Measurements from ENCODE around the gene RAD51B.

Gene RAD51B

DNA sequence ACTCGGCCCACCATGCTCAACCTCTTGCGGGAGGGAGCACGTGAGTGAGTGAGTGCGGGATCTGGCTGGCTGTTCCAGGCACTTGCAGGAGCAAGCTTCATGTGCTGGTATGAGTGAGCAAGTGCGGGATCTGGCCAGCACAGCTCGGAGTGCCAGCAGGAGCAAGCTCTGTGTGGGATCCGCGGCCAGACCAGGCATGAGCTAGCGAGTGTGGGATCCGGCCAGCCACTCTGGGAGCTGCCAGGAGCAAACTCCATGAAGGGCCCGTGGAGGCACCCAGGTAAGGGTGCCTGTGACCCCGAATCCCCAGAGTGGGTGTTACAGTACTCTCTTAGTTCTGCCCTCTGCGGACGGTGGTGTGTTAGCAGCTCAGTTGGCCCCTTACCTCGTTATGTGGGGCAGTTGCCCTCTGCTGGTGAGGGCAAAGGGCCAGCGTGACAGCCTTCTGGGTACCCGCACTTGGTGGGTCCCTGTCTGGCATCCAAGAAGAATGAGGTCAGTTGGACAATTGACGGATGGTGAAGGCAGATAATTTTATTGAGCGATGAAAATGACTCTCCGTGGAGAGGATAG is 38.3 kb downstream of the RAD51B start:
- H3K4me1 Mint-ChIP-seq, result peaks cover 30% of the 10 kb centered on the region
- H3K4me3 Mint-ChIP-seq, result no peak overlapping the region
- no peaks in the 10 kb centered on the region for H3K36me3 Mint-ChIP-seq
- ATAC-seq (no peak), DNase-seq (ENCODE audit: low spot score in 2 of 2) (no peak)
- no peak overlapping the region for H3K27ac Mint-ChIP-seq
- H3K9me3 Mint-ChIP-seq, result no peaks in the 10 kb centered on the region

DNA sequence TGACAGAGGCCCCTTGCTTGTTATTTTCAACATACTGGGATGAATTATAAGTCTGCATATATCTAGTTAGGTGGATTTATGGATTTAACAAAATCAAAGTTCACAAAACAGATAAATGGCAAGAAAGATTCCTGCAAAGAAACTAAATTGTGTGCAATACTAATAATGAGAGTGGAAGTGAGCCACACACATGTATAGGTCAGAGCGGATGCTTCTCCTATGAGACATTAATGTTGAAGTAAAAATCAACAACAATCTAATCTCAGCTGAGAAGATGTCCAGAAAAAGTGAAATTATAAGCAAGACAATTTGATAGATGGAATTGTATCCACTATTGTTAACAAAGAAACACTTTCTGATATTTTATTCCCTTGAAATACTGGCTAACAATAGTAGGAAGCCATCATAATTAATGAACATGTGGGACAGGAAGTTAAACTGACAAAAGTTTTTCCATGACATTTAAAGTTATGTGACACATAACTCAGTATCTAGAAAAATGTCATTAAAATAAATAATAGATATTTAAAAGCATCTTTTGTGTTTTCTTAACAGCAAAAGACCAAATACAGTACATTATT is 39.7 kb downstream of the RAD51B start:
- Mint-ChIP-seq H3K4me1 (peaks cover 36% of the 10 kb centered on the region), H3K9me3 (no peaks in the 10 kb centered on the region), H3K4me3 (no peak overlapping the region), H3K27ac (no peak overlapping the region), H3K36me3 (no peaks in the 10 kb centered on the region)
- DNase-seq (ENCODE audit: low spot score in 2 of 2) (no peak), ATAC-seq (no peak)

DNA sequence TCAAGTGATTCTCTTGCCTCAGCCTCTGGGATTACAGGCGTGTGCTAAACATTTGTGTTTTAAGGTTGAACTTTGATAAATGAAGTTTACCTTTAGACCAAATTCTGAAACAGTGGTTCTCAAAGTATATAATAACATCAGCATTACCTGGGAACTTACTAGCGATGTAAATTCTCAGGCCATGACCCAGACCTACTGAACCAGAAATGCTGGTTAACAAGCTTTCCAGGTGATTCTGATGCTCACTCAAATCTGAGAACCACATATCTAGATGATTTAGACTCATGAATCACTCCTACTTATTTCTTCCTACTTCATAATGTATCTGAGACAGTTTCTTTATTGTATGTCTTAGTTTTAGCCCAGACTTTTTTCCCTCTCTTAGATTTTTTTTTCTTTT is 43.6 kb downstream of the RAD51B start:
- Mint-ChIP-seq H3K4me1 (peaks cover 16% of the 10 kb centered on the region), H3K4me3 (no peak overlapping the region), H3K27ac (no peak overlapping the region), H3K9me3 (no peaks in the 10 kb centered on the region), H3K36me3 (peaks cover 14% of the 10 kb centered on the region)
- DNase-seq (ENCODE audit: low spot score in 2 of 2), result no peak
- ATAC-seq, result no peak

DNA sequence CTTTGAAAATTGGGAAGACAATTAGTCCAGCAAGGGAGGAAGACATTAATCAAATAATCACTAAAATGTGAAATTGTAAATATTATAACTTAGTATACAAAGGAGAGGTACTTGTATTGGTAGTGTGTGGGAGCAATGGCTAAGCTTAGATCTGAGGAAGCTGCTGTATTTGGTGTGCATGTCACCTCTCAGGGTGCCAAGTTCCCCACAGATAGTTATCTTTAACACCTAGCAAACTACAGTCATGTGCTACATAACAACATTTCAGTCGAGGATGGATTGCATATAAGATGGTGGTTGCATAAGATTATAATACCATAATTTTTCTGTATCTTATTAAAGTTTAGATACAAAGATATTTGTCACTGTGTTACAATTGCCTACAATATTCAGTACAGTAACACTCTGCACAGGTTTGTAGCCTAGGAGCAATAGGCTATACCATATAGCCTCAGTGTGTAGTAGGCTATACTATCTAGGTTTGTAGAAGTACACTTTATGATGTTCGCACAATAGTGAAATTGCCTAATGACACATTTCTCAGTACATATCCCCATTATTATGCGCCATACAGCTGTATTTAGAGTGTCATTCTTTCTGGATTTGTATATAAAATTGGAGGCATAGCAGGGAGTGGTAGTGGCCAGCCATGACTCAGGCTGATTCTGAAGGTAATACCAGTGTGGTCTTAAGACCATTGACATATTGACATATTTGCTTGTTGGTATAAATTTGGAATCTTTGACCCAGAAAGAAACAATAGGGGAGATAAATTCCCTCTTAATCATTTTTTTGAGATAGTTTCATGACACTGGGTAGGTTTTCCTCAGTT is 55.8 kb downstream of the RAD51B start:
- Mint-ChIP-seq H3K4me1 (no peaks in the 10 kb centered on the region), H3K4me3 (no peak overlapping the region), H3K27ac (no peak overlapping the region), H3K9me3 (no peaks in the 10 kb centered on the region), H3K36me3 (no peaks in the 10 kb centered on the region)
- ATAC-seq, result peak; percentile 54
- no peak for DNase-seq (ENCODE audit: low spot score in 2 of 2)

DNA sequence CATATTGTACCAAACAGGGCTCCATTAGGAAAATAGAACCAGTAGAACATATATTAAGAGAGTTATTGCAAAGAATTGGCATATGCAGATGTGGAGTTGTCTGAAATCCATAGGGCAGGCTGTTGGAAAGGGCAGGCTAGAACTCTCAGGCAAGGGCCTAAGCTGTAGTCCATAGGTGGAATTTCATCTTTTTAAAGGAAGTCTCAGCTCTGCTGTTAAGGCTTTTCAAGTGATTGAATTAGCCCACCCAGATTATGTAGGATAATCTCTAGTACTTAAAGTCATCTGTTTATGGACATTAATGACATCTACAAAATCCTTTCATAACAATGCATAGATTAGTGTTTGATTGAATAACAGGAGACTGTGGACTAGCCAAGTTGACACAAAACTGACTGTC is 59.4 kb downstream of the RAD51B start:
- no peak for DNase-seq (ENCODE audit: low spot score in 2 of 2)
- Mint-ChIP-seq H3K4me3 (no peak overlapping the region), H3K27ac (no peak overlapping the region)

DNA sequence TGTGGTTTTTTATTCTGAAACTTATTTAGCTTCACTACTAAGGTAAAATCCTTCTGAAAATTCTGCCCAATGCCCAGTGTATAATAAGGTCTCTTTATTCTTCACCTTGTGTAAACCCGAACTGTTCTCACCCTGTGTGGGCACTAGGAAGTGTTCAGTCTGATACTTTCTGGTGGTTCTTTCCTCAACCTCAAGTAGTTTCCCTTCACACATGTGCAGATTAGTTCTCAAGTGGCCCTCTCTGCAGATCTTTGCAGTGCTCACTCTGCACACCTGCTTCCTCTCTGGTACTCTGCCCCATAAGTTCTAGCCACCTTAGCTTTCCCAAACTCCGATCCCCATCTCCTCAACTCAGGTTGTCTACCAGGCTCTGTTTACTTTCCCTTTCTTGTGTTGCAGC is 61.6 kb downstream of the RAD51B start:
- peak; percentile 93 for ATAC-seq
- Mint-ChIP-seq H3K27ac (no peak overlapping the region), H3K4me3 (no peak overlapping the region)

More for the DNA sequence above, 59.4 kb downstream of the RAD51B start:
- no peaks in the 10 kb centered on the region for H3K36me3 Mint-ChIP-seq
- no peaks in the 10 kb centered on the region for H3K9me3 Mint-ChIP-seq
- H3K4me1 Mint-ChIP-seq, result peaks cover 26% of the 10 kb centered on the region
- no peak for ATAC-seq

DNA sequence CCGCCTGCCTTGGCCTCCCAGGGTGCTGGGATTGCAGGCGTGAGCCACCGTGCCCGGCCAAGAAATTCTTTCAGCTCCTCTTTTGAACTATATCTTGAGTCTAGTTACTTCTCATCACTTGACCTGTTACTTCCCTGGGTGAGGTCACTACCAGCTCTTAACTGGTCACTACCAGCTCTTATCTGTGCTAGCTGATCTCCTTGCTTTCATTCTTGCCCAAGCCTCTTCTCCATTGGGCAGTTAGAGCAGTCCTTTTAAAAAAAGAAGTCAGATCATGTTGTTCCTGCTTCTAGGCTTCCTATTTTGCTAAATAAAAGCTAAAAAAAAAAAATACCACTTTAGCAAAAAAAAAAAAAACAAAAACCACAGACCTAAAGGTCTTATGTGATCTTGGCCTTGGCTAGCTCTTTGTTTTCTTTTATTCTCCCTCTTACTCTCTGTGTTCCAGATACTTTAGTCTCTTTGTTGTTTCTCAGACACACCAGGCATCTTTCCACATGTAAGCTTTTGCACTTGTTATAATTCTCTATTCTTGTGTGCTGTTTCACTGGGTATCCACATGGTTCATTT is 63.5 kb downstream of the RAD51B start:
- ATAC-seq, result no peak
- no peak overlapping the region for H3K27ac Mint-ChIP-seq
- H3K4me1 Mint-ChIP-seq, result peaks cover 33% of the 10 kb centered on the region
- no peak overlapping the region for H3K4me3 Mint-ChIP-seq
- no peaks in the 10 kb centered on the region for H3K9me3 Mint-ChIP-seq
- DNase-seq (ENCODE audit: low spot score in 2 of 2), result no peak
- no peaks in the 10 kb centered on the region for H3K36me3 Mint-ChIP-seq

More for the DNA sequence above, 61.6 kb downstream of the RAD51B start:
- no peaks in the 10 kb centered on the region for H3K9me3 Mint-ChIP-seq
- peak in 1 of 2 donors; percentile 55 for DNase-seq (ENCODE audit: low spot score in 2 of 2)
- peaks cover 33% of the 10 kb centered on the region for H3K4me1 Mint-ChIP-seq
- H3K36me3 Mint-ChIP-seq, result no peaks in the 10 kb centered on the region

DNA sequence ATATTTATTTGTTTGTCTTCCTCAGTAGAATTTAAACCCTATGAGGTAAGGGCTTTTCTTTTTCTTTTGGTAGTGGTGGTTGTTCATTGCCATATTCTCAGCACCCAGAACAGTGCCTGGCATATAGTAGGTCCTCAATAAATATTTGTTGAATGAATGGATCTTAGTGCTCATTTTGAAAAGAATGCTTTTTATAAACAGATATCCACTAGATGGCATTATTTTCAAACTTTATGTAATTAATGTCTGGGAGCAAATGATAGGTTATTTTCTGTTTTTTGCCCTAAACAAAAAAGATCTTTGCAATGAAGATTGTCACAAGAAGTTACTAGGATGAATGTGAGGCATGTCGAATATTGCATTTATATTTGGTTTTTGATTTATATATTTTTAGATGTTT is 64.1 kb downstream of the RAD51B start:
- H3K9me3 Mint-ChIP-seq, result no peaks in the 10 kb centered on the region
- DNase-seq (ENCODE audit: low spot score in 2 of 2) (no peak), ATAC-seq (no peak)
- peaks cover 33% of the 10 kb centered on the region for H3K4me1 Mint-ChIP-seq
- no peak overlapping the region for H3K27ac Mint-ChIP-seq
- no peaks in the 10 kb centered on the region for H3K36me3 Mint-ChIP-seq
- no peak overlapping the region for H3K4me3 Mint-ChIP-seq

DNA sequence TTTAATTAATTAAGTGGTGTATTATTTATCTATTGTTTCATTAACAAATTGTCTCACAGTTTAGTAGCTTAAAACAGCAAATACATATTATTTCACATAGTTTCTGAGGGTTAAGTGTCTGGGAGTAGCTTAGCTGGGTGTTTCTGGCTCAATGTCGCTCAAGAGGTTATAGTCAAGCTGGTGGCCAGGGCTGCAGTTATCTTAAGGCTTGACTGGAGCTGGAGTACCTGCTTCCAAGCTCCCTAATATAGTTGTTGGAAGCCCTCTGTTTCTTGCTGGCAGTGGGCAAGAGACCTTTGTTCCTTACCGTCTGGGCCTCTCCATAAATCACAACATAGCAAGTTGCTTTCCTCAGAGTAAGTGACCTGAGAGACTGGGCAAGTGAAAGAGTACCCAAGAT is 66.6 kb downstream of the RAD51B start:
- Mint-ChIP-seq H3K9me3 (no peaks in the 10 kb centered on the region), H3K4me3 (no peak overlapping the region), H3K36me3 (no peaks in the 10 kb centered on the region), H3K4me1 (peaks cover 26% of the 10 kb centered on the region), H3K27ac (no peak overlapping the region)
- no peak for ATAC-seq
- DNase-seq (ENCODE audit: low spot score in 2 of 2), result no peak

DNA sequence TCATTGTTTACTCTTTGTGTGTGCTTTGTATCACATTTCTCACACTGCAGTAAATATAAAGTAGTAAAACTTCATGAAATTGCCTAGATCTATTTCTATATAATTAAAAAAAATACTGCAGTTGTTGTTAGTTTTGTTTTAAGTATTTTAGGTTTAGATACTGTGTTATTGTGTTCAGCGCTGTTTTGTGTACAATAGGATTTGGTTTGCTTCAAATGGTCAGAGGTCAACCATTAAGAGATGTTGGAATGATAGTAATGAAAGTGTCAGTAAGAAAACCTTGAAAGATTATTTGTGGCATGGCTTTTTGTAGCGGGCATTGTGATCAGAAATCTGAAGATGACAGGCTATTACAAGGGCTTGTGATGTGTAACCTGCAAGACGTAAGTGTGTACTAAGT is 67.9 kb downstream of the RAD51B start:
- no peak overlapping the region for H3K4me3 Mint-ChIP-seq

DNA sequence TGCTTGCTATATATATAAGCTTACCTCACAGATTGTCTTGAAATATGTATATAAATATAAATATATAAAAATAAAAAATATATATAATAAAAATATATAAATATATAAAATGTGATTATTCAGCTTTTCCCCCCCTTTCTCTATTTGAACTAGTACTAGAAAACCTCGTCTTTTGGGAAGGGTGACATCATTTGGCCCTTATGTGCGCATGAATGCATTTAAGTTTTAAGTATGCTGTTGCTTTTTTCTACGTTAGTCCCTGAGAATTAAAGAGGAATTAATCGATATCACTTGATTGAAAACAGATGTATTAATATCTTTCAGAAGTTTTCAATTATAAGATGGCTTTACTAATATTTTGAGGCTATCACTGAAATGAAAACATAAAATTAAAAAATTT is 69.9 kb downstream of the RAD51B start:
- no peak overlapping the region for H3K4me3 Mint-ChIP-seq
- ATAC-seq (no peak), DNase-seq (ENCODE audit: low spot score in 2 of 2) (no peak)
- no peak overlapping the region for H3K27ac Mint-ChIP-seq
- no peaks in the 10 kb centered on the region for H3K9me3 Mint-ChIP-seq
- H3K36me3 Mint-ChIP-seq, result no peaks in the 10 kb centered on the region
- peaks cover 4% of the 10 kb centered on the region for H3K4me1 Mint-ChIP-seq

More for the DNA sequence above, 67.9 kb downstream of the RAD51B start:
- DNase-seq (ENCODE audit: low spot score in 2 of 2) (no peak), ATAC-seq (no peak)
- no peak overlapping the region for H3K27ac Mint-ChIP-seq
- no peaks in the 10 kb centered on the region for H3K36me3 Mint-ChIP-seq
- no peaks in the 10 kb centered on the region for H3K9me3 Mint-ChIP-seq
- peaks cover 15% of the 10 kb centered on the region for H3K4me1 Mint-ChIP-seq

DNA sequence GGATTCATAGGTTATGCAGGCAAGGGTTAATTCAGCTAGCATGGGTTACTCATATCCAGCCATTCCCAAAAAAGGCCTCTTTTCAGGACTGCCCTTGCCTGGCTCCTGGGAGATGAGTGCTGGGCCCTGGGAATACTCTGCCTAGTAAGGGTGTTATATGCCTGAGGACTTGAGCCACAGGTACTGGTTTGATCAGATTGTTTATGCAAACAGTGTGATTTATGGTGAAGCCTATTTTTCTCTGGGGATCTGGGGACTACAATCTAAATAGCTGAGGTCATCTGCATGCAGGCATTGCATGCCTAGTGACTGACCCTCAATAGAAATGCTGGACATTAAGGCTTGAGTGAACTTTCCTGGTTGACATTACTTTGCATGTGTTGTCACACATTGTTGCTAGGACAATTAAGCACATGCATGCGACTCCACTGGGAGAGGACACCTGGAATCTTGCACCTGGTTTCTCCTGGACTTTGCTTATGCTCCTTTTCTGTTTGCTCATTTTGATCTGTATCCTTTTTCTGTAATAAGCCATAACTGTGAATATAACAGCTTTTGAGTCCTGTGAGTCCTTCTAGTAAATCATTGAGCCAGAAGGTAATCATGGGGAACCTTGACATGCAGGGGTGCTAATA is 73.0 kb downstream of the RAD51B start:
- Mint-ChIP-seq H3K27ac (no peak overlapping the region), H3K4me3 (no peak overlapping the region), H3K4me1 (no peaks in the 10 kb centered on the region), H3K36me3 (no peaks in the 10 kb centered on the region), H3K9me3 (no peaks in the 10 kb centered on the region)
- ATAC-seq (no peak), DNase-seq (ENCODE audit: low spot score in 2 of 2) (no peak)

DNA sequence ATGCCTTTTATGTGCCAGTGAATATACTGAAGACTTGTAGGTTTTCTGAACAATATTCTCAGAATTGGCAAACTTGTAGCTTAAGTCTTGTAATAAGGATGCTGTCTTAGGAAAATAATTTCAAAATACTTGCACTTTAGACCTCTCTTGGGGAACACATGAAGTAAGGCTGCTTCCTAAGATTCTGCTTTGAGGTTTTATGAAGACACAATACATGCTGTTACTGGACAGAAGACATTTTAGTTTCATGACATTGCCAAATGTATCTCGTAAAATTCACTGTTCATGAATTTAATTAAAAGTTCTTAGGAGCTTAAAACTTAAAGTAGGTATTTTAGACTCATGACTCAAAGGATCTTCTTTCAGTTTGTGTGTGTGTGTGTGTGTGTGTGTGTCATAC is 80.7 kb downstream of the RAD51B start:
- Mint-ChIP-seq H3K9me3 (no peaks in the 10 kb centered on the region), H3K36me3 (no peaks in the 10 kb centered on the region), H3K27ac (no peak overlapping the region), H3K4me1 (no peaks in the 10 kb centered on the region), H3K4me3 (no peak overlapping the region)
- no peak for DNase-seq (ENCODE audit: low spot score in 2 of 2)
- no peak for ATAC-seq

DNA sequence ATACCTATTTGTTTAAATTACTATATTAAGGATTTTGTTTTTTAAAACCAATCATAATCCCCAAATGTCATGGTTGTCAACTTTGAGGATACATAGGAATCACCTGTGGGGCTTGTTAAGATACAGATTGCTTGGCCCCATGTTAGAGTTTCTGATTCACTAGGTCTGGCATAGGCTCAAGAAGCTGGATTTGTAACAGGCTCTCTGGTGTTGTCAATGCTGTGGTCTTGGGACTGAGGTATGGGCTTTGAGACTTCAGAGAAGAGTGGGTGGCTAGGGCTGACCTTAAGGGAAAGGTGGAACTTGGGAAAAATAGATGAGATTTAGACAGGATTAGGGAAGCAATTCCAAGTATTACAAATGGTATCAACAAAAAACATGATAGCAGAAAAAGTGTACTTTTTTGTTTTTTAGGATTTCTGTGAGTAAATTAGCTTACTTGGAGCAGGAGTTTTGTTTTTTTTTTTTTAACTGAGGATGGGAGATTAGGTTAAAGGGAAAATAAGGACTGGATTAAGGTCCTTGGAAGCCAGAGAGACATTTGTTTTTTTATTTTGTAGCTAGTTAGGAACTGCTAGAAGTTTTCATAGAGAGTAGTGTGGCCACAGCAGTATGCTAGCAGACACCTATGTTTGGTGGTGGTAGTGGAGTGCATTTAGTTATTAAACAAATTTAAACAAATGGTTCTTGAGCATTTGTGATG is 88.6 kb downstream of the RAD51B start:
- Mint-ChIP-seq H3K27ac (no peak overlapping the region), H3K36me3 (no peaks in the 10 kb centered on the region), H3K4me1 (no peaks in the 10 kb centered on the region), H3K4me3 (no peak overlapping the region), H3K9me3 (no peaks in the 10 kb centered on the region)
- DNase-seq (ENCODE audit: low spot score in 2 of 2) (no peak), ATAC-seq (no peak)

DNA sequence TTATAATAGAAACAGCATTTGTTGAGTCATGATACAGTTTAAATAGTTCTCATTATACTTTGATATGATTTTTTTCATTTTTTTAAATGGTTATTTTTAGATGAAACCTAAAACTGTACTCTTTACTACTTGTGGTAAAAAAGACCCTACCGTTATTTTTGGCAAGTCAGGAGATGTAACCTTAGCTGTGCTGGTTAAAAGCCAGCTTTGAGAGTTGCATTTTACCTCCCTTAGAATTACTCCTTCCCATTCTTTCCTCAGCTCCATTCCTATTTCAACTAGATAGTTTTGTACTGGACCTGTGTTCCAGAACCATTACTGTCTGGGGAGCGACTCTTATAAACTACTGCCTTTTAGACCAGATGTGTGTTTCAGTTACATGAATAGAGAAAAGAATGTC is 92.0 kb downstream of the RAD51B start:
- no peaks in the 10 kb centered on the region for H3K36me3 Mint-ChIP-seq
- ATAC-seq (no peak), DNase-seq (ENCODE audit: low spot score in 2 of 2) (no peak)
- H3K27ac Mint-ChIP-seq, result no peak overlapping the region
- no peak overlapping the region for H3K4me3 Mint-ChIP-seq
- no peaks in the 10 kb centered on the region for H3K9me3 Mint-ChIP-seq
- H3K4me1 Mint-ChIP-seq, result no peaks in the 10 kb centered on the region
